ENCODE results near the gene OTUD7B. TPM values are rescaled to one million over a fixed set of nuclear protein-coding genes. Genes with fewer than 3 reads are reported as not detected.
A peak's percentile ranks its signal among the peaks of the same experiment; 100 is the strongest.

Gene OTUD7B
- total RNA-seq, 1 donor from 2014 or later = 28.3 TPM

DNA sequence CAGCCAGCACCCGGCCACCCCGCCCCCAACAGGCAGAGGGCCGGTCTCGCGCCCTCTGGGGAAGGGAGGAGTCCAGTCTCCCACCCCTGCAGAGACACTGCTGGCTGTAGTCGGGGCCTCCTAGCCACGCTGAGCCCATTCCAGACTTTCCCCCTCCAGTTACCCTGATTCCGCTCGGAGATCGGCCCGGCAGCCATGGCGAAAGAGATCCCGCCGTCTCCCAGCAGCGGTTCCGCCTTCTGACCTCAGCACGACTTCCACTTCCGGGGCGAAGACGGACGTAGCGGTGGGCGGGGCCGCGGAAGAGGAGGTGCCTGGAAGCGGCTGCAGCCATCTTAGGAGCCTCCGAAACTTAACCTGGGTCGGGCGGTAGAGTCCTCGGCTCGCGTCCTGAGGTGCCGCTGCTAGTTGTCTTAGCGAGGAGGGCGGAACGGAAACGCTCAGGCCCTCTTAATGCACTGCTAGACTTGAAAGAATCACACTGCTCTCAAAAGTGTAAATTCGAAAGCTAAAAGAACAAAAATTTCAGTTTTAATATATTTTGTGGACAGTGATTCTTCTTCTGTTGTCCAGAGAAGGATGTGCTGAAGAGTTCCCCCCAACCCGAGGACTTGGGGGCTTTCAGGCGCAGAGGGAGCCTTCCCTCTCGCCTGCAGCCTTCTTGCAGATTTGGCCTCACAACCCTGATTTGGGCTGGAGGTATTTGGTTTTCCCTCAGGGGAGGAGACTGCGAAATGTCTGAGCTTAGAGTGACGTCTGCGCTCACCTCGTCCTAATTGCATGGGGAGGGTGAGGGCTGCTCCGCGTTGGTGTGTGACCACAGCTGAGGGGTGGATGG, 82.7 kb downstream of the OTUD7B start, which contains the start of gene SF3B4:
TSS of gene SF3B4 (minus strand) at position 241 of the 838 bp plus-strand sequence. CDS start at position 197, 44 bp downstream.
- no peaks in the 10 kb centered on the region for H3K9me3 Mint-ChIP-seq
- H3K36me3 Mint-ChIP-seq (ENCODE audit: low read depth) = peaks cover 25% of the 10 kb centered on the region
- TF ChIP-seq, protein P1, sequence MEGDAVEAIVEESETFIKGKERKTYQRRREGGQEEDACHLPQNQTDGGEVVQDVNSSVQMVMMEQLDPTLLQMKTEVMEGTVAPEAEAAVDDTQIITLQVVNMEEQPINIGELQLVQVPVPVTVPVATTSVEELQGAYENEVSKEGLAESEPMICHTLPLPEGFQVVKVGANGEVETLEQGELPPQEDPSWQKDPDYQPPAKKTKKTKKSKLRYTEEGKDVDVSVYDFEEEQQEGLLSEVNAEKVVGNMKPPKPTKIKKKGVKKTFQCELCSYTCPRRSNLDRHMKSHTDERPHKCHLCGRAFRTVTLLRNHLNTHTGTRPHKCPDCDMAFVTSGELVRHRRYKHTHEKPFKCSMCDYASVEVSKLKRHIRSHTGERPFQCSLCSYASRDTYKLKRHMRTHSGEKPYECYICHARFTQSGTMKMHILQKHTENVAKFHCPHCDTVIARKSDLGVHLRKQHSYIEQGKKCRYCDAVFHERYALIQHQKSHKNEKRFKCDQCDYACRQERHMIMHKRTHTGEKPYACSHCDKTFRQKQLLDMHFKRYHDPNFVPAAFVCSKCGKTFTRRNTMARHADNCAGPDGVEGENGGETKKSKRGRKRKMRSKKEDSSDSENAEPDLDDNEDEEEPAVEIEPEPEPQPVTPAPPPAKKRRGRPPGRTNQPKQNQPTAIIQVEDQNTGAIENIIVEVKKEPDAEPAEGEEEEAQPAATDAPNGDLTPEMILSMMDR (conservative IDR thresholded peaks at IDR 0.05) = no peak
- H3K27ac Mint-ChIP-seq (ENCODE audit: unreplicated experiment) = peak within 1 kb of the TSS; percentile 97
- H3K27me3 Mint-ChIP-seq (ENCODE audit: low read depth) = no peaks in the 10 kb centered on the region
- peak within 1 kb of the TSS; percentile 96 for H3K4me3 Mint-ChIP-seq
- peak; percentile 85 for DNase-seq (ENCODE audit: low read depth, low spot score)
- H3K4me1 Mint-ChIP-seq = peaks cover 34% of the 10 kb centered on the region

DNA sequence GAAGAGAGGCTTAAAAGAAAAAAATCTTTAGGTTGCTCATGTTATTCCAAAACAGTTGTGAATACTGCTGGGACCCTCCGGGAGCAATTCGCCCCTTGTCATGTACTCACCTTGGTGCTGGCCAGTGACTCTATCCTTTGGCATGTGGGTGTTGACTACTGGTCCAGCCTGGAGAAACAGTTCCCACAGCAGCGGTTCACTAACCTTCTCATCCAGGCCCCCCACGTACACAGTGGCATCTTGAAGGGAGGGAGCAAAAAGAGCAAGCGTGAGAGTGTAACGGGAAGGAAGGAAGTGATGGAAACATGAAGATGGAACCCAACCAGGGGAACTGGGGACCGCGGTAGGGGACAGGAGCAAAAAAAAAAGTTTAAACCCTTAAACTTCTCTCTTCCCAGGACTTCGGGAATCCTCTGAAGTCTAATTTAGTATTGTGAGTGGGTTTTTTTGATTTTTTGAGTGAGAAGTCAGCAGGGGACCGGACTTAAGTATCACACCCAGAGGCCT, 83.4 kb downstream of the OTUD7B start:
- H3K4me3 Mint-ChIP-seq = peak overlapping the region; percentile 96
- peaks cover 34% of the 10 kb centered on the region for H3K4me1 Mint-ChIP-seq
- no peak for DNase-seq (ENCODE audit: low read depth, low spot score)
- peaks cover 25% of the 10 kb centered on the region for H3K36me3 Mint-ChIP-seq (ENCODE audit: low read depth)
- H3K9me3 Mint-ChIP-seq = no peaks in the 10 kb centered on the region
- TF ChIP-seq, protein P1 (conservative IDR thresholded peaks at IDR 0.05) = no peak
- H3K27me3 Mint-ChIP-seq (ENCODE audit: low read depth) = no peaks in the 10 kb centered on the region
- peak overlapping the region; percentile 97 for H3K27ac Mint-ChIP-seq (ENCODE audit: unreplicated experiment)

DNA sequence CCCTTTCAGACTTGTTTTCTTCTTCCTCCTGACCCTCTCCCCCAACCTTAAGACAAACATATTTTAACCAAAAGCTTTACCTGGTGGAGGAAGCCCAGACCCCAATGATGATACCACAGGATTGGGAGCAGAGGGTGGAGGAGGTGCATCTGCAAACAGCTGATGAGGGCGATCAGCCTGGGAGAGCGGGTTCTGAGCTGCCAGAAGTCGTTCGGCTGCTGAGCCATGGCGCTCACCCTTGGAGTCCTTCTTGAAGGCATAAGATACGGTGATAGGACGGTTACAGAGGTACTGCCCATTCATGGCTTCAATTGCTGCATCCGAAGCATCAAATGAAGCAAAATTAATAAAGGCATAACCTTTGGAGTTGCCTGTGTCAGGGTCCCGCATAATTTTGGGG, 84.2 kb downstream of the OTUD7B start:
- Mint-ChIP-seq H3K4me1 (peaks cover 34% of the 10 kb centered on the region), H3K36me3 (ENCODE audit: low read depth) (peaks cover 25% of the 10 kb centered on the region), H3K27me3 (ENCODE audit: low read depth) (no peaks in the 10 kb centered on the region), H3K9me3 (no peaks in the 10 kb centered on the region), H3K27ac (ENCODE audit: unreplicated experiment) (no peak overlapping the region), H3K4me3 (peak overlapping the region; percentile 96)
- TF ChIP-seq, protein P1 (conservative IDR thresholded peaks at IDR 0.05) = no peak
- no peak for DNase-seq (ENCODE audit: low read depth, low spot score)

DNA sequence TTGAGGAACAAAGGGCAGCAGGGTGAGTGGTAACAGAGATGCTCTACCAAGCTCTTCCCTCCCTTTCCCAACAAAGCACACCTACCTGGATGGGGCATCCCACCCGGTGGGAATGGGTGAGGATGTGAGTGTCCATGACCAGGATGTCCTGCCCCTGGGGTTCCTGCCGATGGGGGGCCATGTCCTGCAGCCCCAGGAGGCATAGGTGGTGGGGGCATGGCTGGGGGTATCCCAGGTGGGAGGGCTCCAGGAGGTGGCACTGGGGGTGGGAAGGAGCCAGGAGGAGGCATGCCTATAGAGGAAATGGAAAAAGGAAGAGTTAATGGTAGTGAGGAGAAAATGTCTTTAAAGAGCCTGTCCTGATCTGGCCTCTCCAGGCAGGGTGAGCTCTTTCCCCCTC, 84.8 kb downstream of the OTUD7B start:
- Mint-ChIP-seq H3K9me3 (no peaks in the 10 kb centered on the region), H3K4me3 (peak overlapping the region; percentile 96), H3K27me3 (ENCODE audit: low read depth) (no peaks in the 10 kb centered on the region), H3K36me3 (ENCODE audit: low read depth) (peaks cover 25% of the 10 kb centered on the region), H3K27ac (ENCODE audit: unreplicated experiment) (no peak overlapping the region), H3K4me1 (peaks cover 34% of the 10 kb centered on the region)
- DNase-seq (ENCODE audit: low read depth, low spot score) = no peak
- TF ChIP-seq, protein P1 (conservative IDR thresholded peaks at IDR 0.05) = no peak

DNA sequence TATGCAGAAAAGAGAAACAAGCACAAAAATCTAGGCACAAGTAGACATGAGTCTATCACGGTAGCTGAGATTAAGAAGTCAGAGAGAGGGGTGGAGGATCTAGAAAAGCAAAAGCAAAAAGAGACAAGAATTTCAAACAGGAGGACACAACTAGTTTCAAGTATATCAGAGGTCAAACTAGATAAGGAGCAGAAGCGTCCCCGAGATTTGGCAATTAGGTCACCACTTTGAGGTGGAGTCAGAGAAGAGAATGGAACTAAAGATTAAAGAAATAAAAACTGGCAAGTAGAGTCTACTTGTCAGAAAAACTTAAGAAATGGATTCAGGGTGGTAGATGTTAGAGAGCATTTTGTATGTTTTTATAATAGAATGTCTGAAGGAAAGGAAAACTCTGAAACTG, 85.2 kb downstream of the OTUD7B start:
- TF ChIP-seq, protein P1 (conservative IDR thresholded peaks at IDR 0.05) = no peak
- Mint-ChIP-seq H3K4me3 (peak overlapping the region; percentile 77), H3K9me3 (no peaks in the 10 kb centered on the region), H3K36me3 (ENCODE audit: low read depth) (peaks cover 25% of the 10 kb centered on the region), H3K4me1 (peaks cover 34% of the 10 kb centered on the region), H3K27me3 (ENCODE audit: low read depth) (no peaks in the 10 kb centered on the region), H3K27ac (ENCODE audit: unreplicated experiment) (no peak overlapping the region)
- no peak for DNase-seq (ENCODE audit: low read depth, low spot score)
